Vagina (tissue), 2 donors: ENCODE measurements around the gene P3H1.

Source experiments
- CTCF ChIP-seq, 3 experiments: fragments of 450-650 bp in 2 of 3; fragments of 200-600 bp in 1 of 3; sonication (generic) in 1 of 3; IDR thresholded peaks; one replicate each; pipeline ENCODE4 v1.5.1; 2017 to 2019; ENCODE audit warnings: antibody characterized with exemption in 3 of 3, mild to moderate bottlenecking in 2 of 3, moderate library complexity in 2 of 3
- POLR2A ChIP-seq, 2 donors: fragments of 450-650 bp; IDR thresholded peaks; one replicate each; pipeline ENCODE4 v1.6.1; 2017; ENCODE audit warnings: antibody characterized with exemption in 2 of 2, mild to moderate bottlenecking in 2 of 2, moderate library complexity in 2 of 2

- no peak for TF ChIP-seq CTCF (IDR thresholded peaks at IDR 0.05)
- no peak for TF ChIP-seq POLR2A (IDR thresholded peaks at IDR 0.05)
Observed at GRCh38 chr1:42700006-42700405, 66.8 kb downstream of the P3H1 start.
